Measurements from ENCODE around the gene DROSHA.
"Not testable (repeated sequence)": the region's sequence is repeated elsewhere in the genome, so short reads cannot be mapped to it uniquely, and the experiment has no call there.

The DROSHA gene

DNA sequence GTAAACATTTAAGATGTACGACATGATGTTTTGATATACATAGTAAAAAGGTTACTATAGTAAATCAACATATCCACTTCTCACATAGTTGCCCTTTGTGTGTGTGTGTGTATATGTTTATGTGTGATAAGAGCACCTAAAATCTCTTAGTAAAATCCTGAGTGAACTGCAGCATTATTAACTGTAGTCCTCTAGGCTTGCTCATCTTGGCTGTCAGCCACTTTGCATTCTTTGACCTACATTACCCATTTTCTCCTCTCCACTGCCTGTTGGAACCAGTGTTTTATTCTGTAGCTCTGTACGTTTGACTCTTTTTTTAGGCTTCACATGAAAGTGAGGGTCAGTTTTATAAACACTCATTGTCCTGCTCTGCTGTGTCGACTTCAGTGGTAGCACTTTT, 24.6 kb upstream of the DROSHA start:
- peaks cover 9% of the 10 kb centered on the region for H3K36me3 ChIP-seq (ENCODE audit: control insufficient read depth, insufficient read depth, low read length)
- no peak overlapping the region for H3K4me3 ChIP-seq (ENCODE audit: low read length)

DNA sequence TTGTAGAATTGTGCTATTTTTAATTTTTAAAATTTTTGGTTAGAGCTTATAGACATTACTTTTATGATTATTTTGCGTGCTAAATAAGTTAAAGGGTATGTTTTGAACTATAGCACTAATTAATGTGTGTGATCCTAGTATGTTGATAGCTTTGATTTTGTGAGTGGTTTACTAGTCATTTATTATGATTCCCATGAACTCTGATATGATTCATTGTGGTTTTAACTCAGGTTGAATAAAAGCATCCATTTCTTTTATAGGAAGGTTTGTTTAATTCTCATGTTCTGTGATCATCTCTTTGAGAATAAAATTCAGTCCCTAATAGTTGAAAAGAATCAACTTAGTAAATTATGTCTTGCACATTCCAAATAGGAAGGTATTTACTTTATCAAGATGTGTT, 22.7 kb upstream of the DROSHA start:
- Histone ChIP-seq H3K9me3 (ENCODE audit: control insufficient read depth, low read length) (no peaks in the 10 kb centered on the region), H3K4me3 (ENCODE audit: low read length) (no peak overlapping the region), H3K9ac (ENCODE audit: low read length) (no peak overlapping the region), H3K27me3 (ENCODE audit: control insufficient read depth, insufficient read depth, low read length) (no peaks in the 10 kb centered on the region), H3K4me1 (ENCODE audit: control insufficient read depth, insufficient read depth, low read length) (no peaks in the 10 kb centered on the region), H3K36me3 (ENCODE audit: control insufficient read depth, insufficient read depth, low read length) (peaks cover 9% of the 10 kb centered on the region)

More for the DNA sequence above, 24.6 kb upstream of the DROSHA start:
- no peaks in the 10 kb centered on the region for H3K4me1 ChIP-seq (ENCODE audit: control insufficient read depth, insufficient read depth, low read length)
- H3K9me3 ChIP-seq (ENCODE audit: control insufficient read depth, low read length) = no peaks in the 10 kb centered on the region
- no peak overlapping the region for H3K9ac ChIP-seq (ENCODE audit: low read length)
- H3K27me3 ChIP-seq (ENCODE audit: control insufficient read depth, insufficient read depth, low read length) = no peaks in the 10 kb centered on the region

DNA sequence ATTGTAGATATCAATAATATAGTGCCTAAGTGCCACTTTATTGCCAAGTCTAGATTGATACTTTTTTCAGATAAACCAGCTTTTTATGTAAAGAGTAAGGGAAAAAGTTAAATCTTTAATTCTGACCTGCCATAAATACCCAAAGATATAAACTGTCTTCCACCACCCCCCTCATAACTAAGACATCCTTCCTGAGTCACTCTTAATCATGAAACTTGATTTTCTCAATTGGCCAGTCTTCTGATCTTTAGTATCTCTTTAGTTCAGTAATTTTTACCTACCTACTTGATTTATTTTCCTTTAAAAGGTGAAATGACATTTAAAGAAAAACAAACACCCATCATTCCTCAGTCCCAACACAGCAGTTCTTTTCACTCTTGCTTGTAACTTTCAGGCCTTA, 22.0 kb upstream of the DROSHA start:
- Histone ChIP-seq H3K4me3 (ENCODE audit: low read length) (no peak overlapping the region), H3K36me3 (ENCODE audit: control insufficient read depth, insufficient read depth, low read length) (peaks cover 9% of the 10 kb centered on the region), H3K9ac (ENCODE audit: low read length) (no peak overlapping the region), H3K9me3 (ENCODE audit: control insufficient read depth, low read length) (no peaks in the 10 kb centered on the region), H3K4me1 (ENCODE audit: control insufficient read depth, insufficient read depth, low read length) (no peaks in the 10 kb centered on the region), H3K27me3 (ENCODE audit: control insufficient read depth, insufficient read depth, low read length) (no peaks in the 10 kb centered on the region)

- H3K9ac ChIP-seq (ENCODE audit: low read length) = no peak overlapping the region
- no peaks in the 10 kb centered on the region for H3K4me1 ChIP-seq (ENCODE audit: control insufficient read depth, insufficient read depth, low read length)
- H3K36me3 ChIP-seq (ENCODE audit: control insufficient read depth, insufficient read depth, low read length) = peaks cover 9% of the 10 kb centered on the region
- no peaks in the 10 kb centered on the region for H3K9me3 ChIP-seq (ENCODE audit: control insufficient read depth, low read length)
- no peaks in the 10 kb centered on the region for H3K27me3 ChIP-seq (ENCODE audit: control insufficient read depth, insufficient read depth, low read length)
- no peak overlapping the region for H3K4me3 ChIP-seq (ENCODE audit: low read length)
These were observed 20.0 kb upstream of the DROSHA start for GRCh38 chr5:31551878-31552277.

DNA sequence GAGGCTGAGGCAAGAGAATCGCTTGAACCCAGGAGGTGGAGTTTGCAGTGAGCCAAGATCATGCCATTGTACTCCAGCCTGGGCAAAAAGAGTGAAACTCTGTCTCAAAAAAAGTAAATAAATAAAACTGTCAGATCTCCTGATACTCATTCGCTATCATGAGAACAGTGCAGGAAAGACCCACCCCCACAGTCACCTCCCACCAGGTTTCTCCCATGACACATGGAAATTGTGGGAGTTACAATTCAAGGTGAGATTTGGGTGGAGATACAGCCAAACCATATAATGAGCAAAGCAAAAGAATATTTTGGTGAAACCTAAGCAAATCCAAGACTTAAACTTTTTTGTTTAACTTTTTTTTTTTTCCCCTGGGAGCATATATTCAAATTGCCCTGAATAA, 17.2 kb upstream of the DROSHA start:
- H3K4me3 ChIP-seq (ENCODE audit: low read length); H3K9ac ChIP-seq (ENCODE audit: low read length); H3K9me3 ChIP-seq (ENCODE audit: control insufficient read depth, low read length); H3K36me3 ChIP-seq (ENCODE audit: control insufficient read depth, insufficient read depth, low read length); H3K27me3 ChIP-seq (ENCODE audit: control insufficient read depth, insufficient read depth, low read length); H3K4me1 ChIP-seq (ENCODE audit: control insufficient read depth, insufficient read depth, low read length): not testable (repeated sequence)

DNA sequence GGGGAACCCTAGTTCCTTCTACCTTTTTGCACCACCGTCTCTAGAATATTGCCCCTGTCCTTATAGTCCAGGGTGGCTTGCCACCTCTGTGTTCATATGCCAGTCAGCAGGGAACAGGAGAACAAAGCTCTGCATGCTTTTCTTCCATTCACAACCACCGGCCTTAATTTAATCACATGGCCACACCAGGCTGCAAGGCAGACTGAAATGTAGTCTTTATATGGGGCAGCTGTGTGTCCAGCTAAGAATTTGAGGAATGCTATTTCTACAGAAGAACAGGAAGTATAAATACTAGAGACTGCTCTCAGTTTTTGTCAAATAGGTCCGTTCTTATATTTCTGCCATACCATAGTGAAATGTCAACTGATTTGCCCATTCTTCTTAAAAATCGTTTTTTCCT, 6.0 kb upstream of the DROSHA start:
- H3K9ac ChIP-seq (ENCODE audit: low read length) = no peak overlapping the region
- no peak overlapping the region for H3K4me3 ChIP-seq (ENCODE audit: low read length)
- no peaks in the 10 kb centered on the region for H3K36me3 ChIP-seq (ENCODE audit: control insufficient read depth, insufficient read depth, low read length)
- H3K27me3 ChIP-seq (ENCODE audit: control insufficient read depth, insufficient read depth, low read length) = no peaks in the 10 kb centered on the region
- H3K4me1 ChIP-seq (ENCODE audit: control insufficient read depth, insufficient read depth, low read length) = peaks cover 4% of the 10 kb centered on the region
- H3K9me3 ChIP-seq (ENCODE audit: control insufficient read depth, low read length) = no peaks in the 10 kb centered on the region

DNA sequence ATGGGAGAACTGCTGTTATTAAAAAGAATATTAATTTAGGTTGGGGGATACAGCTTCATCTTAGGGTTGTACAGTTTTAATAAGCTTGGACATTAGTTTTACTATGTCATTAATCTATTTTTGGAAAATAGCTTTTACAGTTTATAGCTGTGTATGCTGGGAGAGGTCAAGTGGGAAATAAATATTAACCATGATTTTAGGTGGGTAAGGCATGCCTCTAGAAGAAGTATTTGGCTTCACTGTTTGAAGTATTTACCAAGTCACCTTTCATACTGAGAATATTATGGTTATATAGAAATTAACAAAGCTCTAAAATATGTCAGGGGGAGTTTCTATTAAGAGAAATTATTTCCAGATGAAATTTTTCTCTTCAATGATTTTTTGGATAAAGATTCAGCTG, 5.5 kb upstream of the DROSHA start:
- Histone ChIP-seq H3K4me1 (ENCODE audit: control insufficient read depth, insufficient read depth, low read length) (peaks cover 4% of the 10 kb centered on the region), H3K4me3 (ENCODE audit: low read length) (no peak overlapping the region), H3K9ac (ENCODE audit: low read length) (no peak overlapping the region), H3K27me3 (ENCODE audit: control insufficient read depth, insufficient read depth, low read length) (no peaks in the 10 kb centered on the region), H3K9me3 (ENCODE audit: control insufficient read depth, low read length) (no peaks in the 10 kb centered on the region), H3K36me3 (ENCODE audit: control insufficient read depth, insufficient read depth, low read length) (no peaks in the 10 kb centered on the region)

DNA sequence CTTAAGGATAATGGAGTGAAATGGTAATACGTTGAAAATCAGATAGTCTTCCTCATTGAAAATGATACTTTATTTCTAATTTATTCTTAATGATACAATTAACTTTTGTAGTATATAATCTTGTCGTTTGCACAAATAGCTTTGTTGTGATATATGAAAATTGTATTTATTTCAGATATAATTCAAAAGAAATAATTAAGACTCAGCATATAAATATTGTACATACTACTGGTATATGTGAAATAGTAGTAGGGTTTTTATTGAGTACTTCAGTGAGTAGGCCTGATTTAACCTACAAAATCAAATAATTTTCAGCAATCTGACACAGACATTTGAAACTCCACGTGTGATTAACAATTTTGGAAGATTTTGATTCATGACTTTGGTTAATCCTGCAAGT, 5.0 kb upstream of the DROSHA start:
- H3K9me3 ChIP-seq (ENCODE audit: control insufficient read depth, low read length) = no peaks in the 10 kb centered on the region
- no peaks in the 10 kb centered on the region for H3K27me3 ChIP-seq (ENCODE audit: control insufficient read depth, insufficient read depth, low read length)
- peaks cover 4% of the 10 kb centered on the region for H3K4me1 ChIP-seq (ENCODE audit: control insufficient read depth, insufficient read depth, low read length)
- no peak overlapping the region for H3K9ac ChIP-seq (ENCODE audit: low read length)
- H3K36me3 ChIP-seq (ENCODE audit: control insufficient read depth, insufficient read depth, low read length) = no peaks in the 10 kb centered on the region
- H3K4me3 ChIP-seq (ENCODE audit: low read length) = no peak overlapping the region

- H3K9me3 ChIP-seq (ENCODE audit: control insufficient read depth, low read length) = no peaks in the 10 kb centered on the region
- H3K36me3 ChIP-seq (ENCODE audit: control insufficient read depth, insufficient read depth, low read length) = no peaks in the 10 kb centered on the region
- peaks cover 14% of the 10 kb centered on the region for H3K4me1 ChIP-seq (ENCODE audit: control insufficient read depth, insufficient read depth, low read length)
- H3K4me3 ChIP-seq (ENCODE audit: low read length) = no peak overlapping the region
- no peak overlapping the region for H3K9ac ChIP-seq (ENCODE audit: low read length)
- no peaks in the 10 kb centered on the region for H3K27me3 ChIP-seq (ENCODE audit: control insufficient read depth, insufficient read depth, low read length)
These were observed 2.7 kb upstream of the DROSHA start for GRCh38 chr5:31534527-31535046.

GRCh38 chr5:31531543-31531887, 378 bp downstream of the DROSHA start:
- no peaks in the 10 kb centered on the region for H3K27me3 ChIP-seq (ENCODE audit: control insufficient read depth, insufficient read depth, low read length)
- H3K36me3 ChIP-seq (ENCODE audit: control insufficient read depth, insufficient read depth, low read length) = no peaks in the 10 kb centered on the region
- H3K9me3 ChIP-seq (ENCODE audit: control insufficient read depth, low read length) = no peaks in the 10 kb centered on the region
- H3K4me3 ChIP-seq (ENCODE audit: low read length) = peak overlapping the region; percentile 99
- H3K4me1 ChIP-seq (ENCODE audit: control insufficient read depth, insufficient read depth, low read length) = peaks cover 14% of the 10 kb centered on the region
- peak overlapping the region; percentile 71 for H3K9ac ChIP-seq (ENCODE audit: low read length)

DNA sequence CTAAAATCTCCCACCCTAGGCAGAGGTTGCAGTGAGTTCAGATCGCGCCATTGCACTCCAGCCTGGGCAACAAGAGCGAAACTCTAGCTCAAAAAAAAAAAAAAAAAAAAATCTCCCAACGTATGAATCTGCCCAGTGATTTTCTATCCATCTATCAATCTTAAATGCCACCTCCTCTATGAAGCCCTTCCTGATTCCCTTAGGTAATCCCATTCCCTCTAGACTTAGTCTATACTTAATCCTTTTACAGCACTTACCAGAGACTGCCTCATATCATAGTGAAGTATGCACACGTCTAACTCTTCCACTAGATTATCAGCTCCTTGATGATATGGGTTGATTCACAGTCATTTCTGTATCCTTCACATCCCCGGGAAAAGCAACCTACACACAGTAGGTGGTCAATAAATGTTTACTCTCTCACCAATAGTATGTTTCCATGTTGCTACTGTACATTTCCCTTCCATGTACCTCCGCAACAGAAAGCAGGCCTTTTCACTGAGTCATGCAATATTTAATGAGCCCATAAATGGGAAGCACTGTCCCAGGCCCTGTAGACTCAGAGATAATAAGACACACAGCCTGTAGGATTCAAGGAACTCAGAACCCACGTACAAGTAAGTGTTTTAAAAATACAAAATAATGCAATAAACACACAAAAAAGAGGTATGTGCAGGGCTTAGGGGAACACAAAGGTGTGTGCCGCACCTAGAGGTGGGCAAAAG, 1.2 kb downstream of the DROSHA start:
- H3K4me1 ChIP-seq (ENCODE audit: control insufficient read depth, insufficient read depth, low read length) = peaks cover 14% of the 10 kb centered on the region
- peak overlapping the region; percentile 99 for H3K4me3 ChIP-seq (ENCODE audit: low read length)
- no peaks in the 10 kb centered on the region for H3K36me3 ChIP-seq (ENCODE audit: control insufficient read depth, insufficient read depth, low read length)
- H3K27me3 ChIP-seq (ENCODE audit: control insufficient read depth, insufficient read depth, low read length) = no peaks in the 10 kb centered on the region
- H3K9ac ChIP-seq (ENCODE audit: low read length) = peak overlapping the region; percentile 71
- H3K9me3 ChIP-seq (ENCODE audit: control insufficient read depth, low read length) = no peaks in the 10 kb centered on the region

DNA sequence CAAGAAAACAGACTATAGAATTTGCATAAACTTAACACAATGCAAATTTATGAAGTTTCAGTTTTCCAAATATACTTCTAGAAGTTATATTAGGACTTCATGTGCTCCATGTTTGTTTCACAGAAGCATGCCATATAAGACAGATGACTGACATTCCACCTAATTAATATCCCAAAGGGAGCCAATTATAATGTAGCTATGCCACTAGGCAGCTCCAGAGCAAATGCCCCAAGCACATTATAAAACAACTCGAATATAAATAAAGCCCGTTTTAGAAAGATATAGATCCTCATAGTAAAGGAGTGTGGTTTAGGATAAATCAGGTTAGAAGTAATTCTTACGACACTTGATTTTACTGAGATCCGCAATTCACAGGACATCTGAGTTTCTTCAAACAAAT, 8.9 kb downstream of the DROSHA start:
- no peaks in the 10 kb centered on the region for H3K36me3 ChIP-seq (ENCODE audit: control insufficient read depth, insufficient read depth, low read length)
- no peaks in the 10 kb centered on the region for H3K27me3 ChIP-seq (ENCODE audit: control insufficient read depth, insufficient read depth, low read length)
- H3K4me3 ChIP-seq (ENCODE audit: low read length) = no peak overlapping the region
- no peaks in the 10 kb centered on the region for H3K4me1 ChIP-seq (ENCODE audit: control insufficient read depth, insufficient read depth, low read length)
- no peaks in the 10 kb centered on the region for H3K9me3 ChIP-seq (ENCODE audit: control insufficient read depth, low read length)
- no peak overlapping the region for H3K9ac ChIP-seq (ENCODE audit: low read length)

- peaks cover 9% of the 10 kb centered on the region for H3K36me3 ChIP-seq (ENCODE audit: control insufficient read depth, insufficient read depth, low read length)
- H3K4me3 ChIP-seq (ENCODE audit: low read length) = no peak overlapping the region
- H3K4me1 ChIP-seq (ENCODE audit: control insufficient read depth, insufficient read depth, low read length) = no peaks in the 10 kb centered on the region
- no peaks in the 10 kb centered on the region for H3K27me3 ChIP-seq (ENCODE audit: control insufficient read depth, insufficient read depth, low read length)
- no peaks in the 10 kb centered on the region for H3K9me3 ChIP-seq (ENCODE audit: control insufficient read depth, low read length)
- no peak overlapping the region for H3K9ac ChIP-seq (ENCODE audit: low read length)
These were observed 15.1 kb downstream of the DROSHA start for GRCh38 chr5:31516802-31517201.
